Erythroblast (primary cell): ENCODE results near the gene PRR15.

Source experiments
- DNase-seq, 2 experiments: peaks; one replicate each; lab custom pipeline; 2025; lab: John Stamatoyannopoulos, UW
- GATA1 ChIP-seq: IDR thresholded peaks from 2 replicates; pipeline ENCODE4 v1.6.1; 2011; ENCODE audit warnings: low read depth, mild to moderate bottlenecking, control low read depth, low read length, moderate library complexity
- POLR2A ChIP-seq: IDR thresholded peaks from 2 replicates; pipeline ENCODE4 v1.6.1; 2011; ENCODE audit warnings: mild to moderate bottlenecking, low read length

The PRR15 gene

GRCh38 chr7:29610086-29610485, 46.5 kb downstream of the PRR15 start:
- no peak for DNase-seq
- TF ChIP-seq POLR2A (no peak), GATA1 (no peak)

GRCh38 chr7:29611941-29612544, 48.4 kb downstream of the PRR15 start:
- TF ChIP-seq POLR2A (no peak), GATA1 (no peak)
- no peak for DNase-seq

GRCh38 chr7:29612596-29612995, 49.0 kb downstream of the PRR15 start:
- TF ChIP-seq GATA1 (no peak), POLR2A (no peak)
- no peak for DNase-seq

GRCh38 chr7:29613100-29613499, 49.5 kb downstream of the PRR15 start:
- no peak for TF ChIP-seq POLR2A
- no peak for TF ChIP-seq GATA1
- DNase-seq = no peak

GRCh38 chr7:29614229-29614628, 50.6 kb downstream of the PRR15 start:
- no peak for TF ChIP-seq POLR2A
- no peak for TF ChIP-seq GATA1
- DNase-seq = no peak
